GM19025 (cell line): Measurements from ENCODE around the gene CD8A.

ENCODE experiments used
- ATAC-seq: cut with Tn5 transposase; IDR thresholded peaks from one replicate; pipeline ENCODE4 v1.9.1; 2021; ENCODE audit warnings: mild to moderate bottlenecking, low read depth, moderate library complexity; ENCODE audit not compliant: unreplicated experiment

The CD8A gene

GRCh38 chr2:86781363-86781762, 9.3 kb downstream of the CD8A start:
- ATAC-seq: no peak

GRCh38 chr2:86779971-86780370, 10.7 kb downstream of the CD8A start:
- ATAC-seq: no peak

- no peak for ATAC-seq
Measured at GRCh38 chr2:86778957-86779356, 11.8 kb downstream of the CD8A start.

GRCh38 chr2:86776532-86776931, 14.2 kb downstream of the CD8A start:
- no peak for ATAC-seq

- no peak for ATAC-seq
Measured at GRCh38 chr2:86775338-86775737, 15.4 kb downstream of the CD8A start.

- no peak for ATAC-seq
Measured at GRCh38 chr2:86774862-86775261, 15.9 kb downstream of the CD8A start.

- no peak for ATAC-seq
Measured at GRCh38 chr2:86772611-86773010, 18.1 kb downstream of the CD8A start.

GRCh38 chr2:86770816-86771301, 19.9 kb downstream of the CD8A start:
- ATAC-seq: no peak

- no peak for ATAC-seq
Measured at GRCh38 chr2:86769838-86770237, 20.9 kb downstream of the CD8A start.

GRCh38 chr2:86768189-86768949, 22.3 kb downstream of the CD8A start:
- no peak for ATAC-seq

GRCh38 chr2:86765310-86765695, 25.4 kb downstream of the CD8A start:
- no peak for ATAC-seq

GRCh38 chr2:86764661-86765309, 25.9 kb downstream of the CD8A start:
- ATAC-seq: peak; percentile 55

- no peak for ATAC-seq
Measured at GRCh38 chr2:86760371-86760770, 30.3 kb downstream of the CD8A start.

GRCh38 chr2:86758405-86758804, 32.3 kb downstream of the CD8A start:
- ATAC-seq: no peak

GRCh38 chr2:86753606-86754005, 37.1 kb downstream of the CD8A start:
- no peak for ATAC-seq

GRCh38 chr2:86752934-86753333, 37.8 kb downstream of the CD8A start:
- ATAC-seq: no peak

GRCh38 chr2:86751778-86752177, 38.9 kb downstream of the CD8A start:
- ATAC-seq: no peak

- no peak for ATAC-seq
Measured at GRCh38 chr2:86750240-86750839, 40.4 kb downstream of the CD8A start.

- no peak for ATAC-seq
Measured at GRCh38 chr2:86747711-86748639, 42.7 kb downstream of the CD8A start.

GRCh38 chr2:86746939-86747338, 43.8 kb downstream of the CD8A start:
- ATAC-seq: no peak

GRCh38 chr2:86744152-86744551, 46.6 kb downstream of the CD8A start:
- ATAC-seq: no peak
